ENCODE results near the gene EFNA3. TPM values are rescaled to one million over a fixed set of nuclear protein-coding genes. Genes with fewer than 3 reads are reported as not detected.

Gene EFNA3
- total RNA-seq, 1 experiment from 2014 or later, result 12.5 TPM

GRCh38 chr1:155093911-155094621 lies 15.4 kb downstream of the EFNA3 start:
- no peak overlapping the region for H3K4me3 Mint-ChIP-seq
- POLR2A ChIA-PET, result no interaction called here
- H3K4me1 Mint-ChIP-seq, result peaks cover 18% of the 10 kb centered on the region
- H3K27me3 Mint-ChIP-seq (ENCODE audit: low read depth), result peaks cover 15% of the 10 kb centered on the region
- no peaks in the 10 kb centered on the region for H3K9me3 Mint-ChIP-seq
- CTCF ChIA-PET, result interaction anchor here (0.6 to 6.8 kb wide), 8 partner anchors 8 to 79 kb away, joined by 3 to 605 read pairs (median 6); partner anchors contain the start of genes KRTCAP2 and TRIM46
- peak; percentile 59 for ATAC-seq
- H3K27ac Mint-ChIP-seq, result no peak overlapping the region
- no peak for DNase-seq (ENCODE audit: low spot score)
- TF ChIP-seq CREM (CRISPR knock-in tag; IDR thresholded peaks at IDR 0.05), result no peak
- TF ChIP-seq RELA (CRISPR knock-in tag; IDR thresholded peaks at IDR 0.05; ENCODE audit: borderline replicate concordance), result no peak
- no peak for TF ChIP-seq RORB (CRISPR knock-in tag; IDR thresholded peaks at IDR 0.05)
- no peak for TF ChIP-seq ETV6 (CRISPR knock-in tag; IDR thresholded peaks at IDR 0.05)
- no peak for TF ChIP-seq E2F5 (CRISPR knock-in tag; IDR thresholded peaks at IDR 0.05)
- TF ChIP-seq ZNF532 (CRISPR knock-in tag; IDR thresholded peaks at IDR 0.05; ENCODE audit: borderline replicate concordance), result no peak
- TF ChIP-seq ZNF512 (CRISPR knock-in tag; IDR thresholded peaks at IDR 0.05; ENCODE audit: borderline replicate concordance), result no peak
- no peaks in the 10 kb centered on the region for H3K36me3 Mint-ChIP-seq

- TF ChIP-seq ZNF423 (CRISPR knock-in tag; IDR thresholded peaks at IDR 0.05), result peak; percentile 34; the same call in 1 of the 2 replicates
- no peak for TF ChIP-seq NFE2L1 (CRISPR knock-in tag; IDR thresholded peaks at IDR 0.05)
- DNase-seq (ENCODE audit: low spot score), result no peak
- ATAC-seq, result no peak
- no peaks in the 10 kb centered on the region for H3K9me3 Mint-ChIP-seq
- H3K4me3 Mint-ChIP-seq, result no peak overlapping the region
- peaks cover 18% of the 10 kb centered on the region for H3K4me1 Mint-ChIP-seq
- H3K27me3 Mint-ChIP-seq (ENCODE audit: low read depth), result peaks cover 15% of the 10 kb centered on the region
- no peak overlapping the region for H3K27ac Mint-ChIP-seq
- POLR2A ChIA-PET, result no interaction called here
- H3K36me3 Mint-ChIP-seq, result no peaks in the 10 kb centered on the region
- CTCF ChIA-PET, result interaction anchor here (1.0 to 6.3 kb wide), 5 partner anchors 9 to 78 kb away, joined by 3 to 115 read pairs (median 7); partner anchors contain the start of gene KRTCAP2
These were observed 15.9 kb downstream of the EFNA3 start for GRCh38 chr1:155094622-155094948.

GRCh38 chr1:155099331-155099730 lies 20.7 kb downstream of the EFNA3 start:
- ATAC-seq (no peak), DNase-seq (ENCODE audit: low spot score) (no peak)
- Mint-ChIP-seq H3K27ac (no peak overlapping the region), H3K4me3 (no peak overlapping the region), H3K9me3 (no peaks in the 10 kb centered on the region), H3K27me3 (ENCODE audit: low read depth) (peaks cover 7% of the 10 kb centered on the region), H3K4me1 (peaks cover 3% of the 10 kb centered on the region), H3K36me3 (no peaks in the 10 kb centered on the region)
- TF ChIP-seq USF1 (CRISPR knock-in tag; IDR thresholded peaks at IDR 0.05), result no peak
- no peak for TF ChIP-seq ZNF423 (CRISPR knock-in tag; IDR thresholded peaks at IDR 0.05)
- no peak for TF ChIP-seq ERG (CRISPR knock-in tag; IDR thresholded peaks at IDR 0.05)
- no peak for TF ChIP-seq ZNF512 (CRISPR knock-in tag; IDR thresholded peaks at IDR 0.05; ENCODE audit: borderline replicate concordance)
- TF ChIP-seq SP1 (CRISPR knock-in tag; conservative IDR thresholded peaks at IDR 0.05), result no peak
- TF ChIP-seq ZNF396 (CRISPR knock-in tag; IDR thresholded peaks at IDR 0.05; ENCODE audit: borderline replicate concordance), result no peak
- CTCF ChIA-PET, result interaction anchor here (2.0 to 6.3 kb wide), 5 partner anchors 8 to 152 kb away, joined by 7 to 115 read pairs (median 14); partner anchors contain the start of gene KRTCAP2
- POLR2A ChIA-PET, result interaction anchor here (1.3 kb wide), 1 partner anchor 8 kb away, joined by 5 read pairs; no protein-coding TSS in a partner anchor
